ENCODE measurements around the gene RIPOR2. TPM values are rescaled to one million over a fixed set of nuclear protein-coding genes. Genes with fewer than 3 reads are reported as not detected.

Gene RIPOR2
- 0.87 and 5.4 TPM in 2 replicates for total RNA-seq

DNA sequence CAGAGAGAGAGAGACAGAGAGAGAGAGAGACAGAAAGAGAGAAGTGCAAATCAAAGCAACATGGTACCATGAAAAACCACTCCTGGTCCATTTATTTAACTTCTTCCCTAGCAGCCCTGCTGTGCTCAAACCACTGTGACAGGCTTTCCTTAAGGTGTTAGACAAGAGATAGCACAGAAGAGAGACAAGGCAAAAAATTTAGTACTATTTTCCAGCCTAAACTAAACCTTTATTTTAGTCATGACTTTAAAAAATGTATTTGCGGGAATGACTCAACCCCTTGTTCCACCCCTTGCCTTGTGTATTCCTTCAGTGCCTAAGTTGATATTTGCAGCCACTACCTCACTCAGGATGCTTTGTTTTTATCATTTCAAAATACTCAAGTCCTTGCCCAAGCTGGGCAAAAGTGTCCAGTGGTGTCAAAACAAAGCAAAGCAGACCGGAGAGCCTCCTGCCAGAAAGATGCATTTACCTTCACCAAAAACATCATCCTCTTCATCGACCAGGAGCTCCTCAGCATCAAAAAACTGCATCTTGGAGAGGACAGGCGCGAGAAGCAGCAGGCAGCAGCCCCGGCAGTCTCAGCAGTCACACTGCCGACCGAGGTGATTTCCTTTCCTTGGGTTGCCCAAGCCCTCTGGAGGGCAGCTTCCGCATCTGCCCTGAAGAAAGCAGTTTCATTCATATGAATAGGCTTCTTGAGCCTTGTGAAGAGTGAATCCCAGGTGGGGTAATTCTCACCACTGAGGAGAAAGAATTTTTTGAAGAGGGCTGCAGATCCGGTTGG, at the start of gene RIPOR2:
Gene RIPOR2 (minus strand): TSS at position 595 of the 787 bp plus-strand sequence. CDS start 62 bp downstream, at position 533.

GRCh38 chr6:24798740-24799540, 136.8 kb downstream of the RIPOR2 start, which contains the start of gene ARMH2:
TSS of gene ARMH2 (minus strand) at chr6:24798917. CDS start at chr6:24798857, 60 bp downstream.

DNA sequence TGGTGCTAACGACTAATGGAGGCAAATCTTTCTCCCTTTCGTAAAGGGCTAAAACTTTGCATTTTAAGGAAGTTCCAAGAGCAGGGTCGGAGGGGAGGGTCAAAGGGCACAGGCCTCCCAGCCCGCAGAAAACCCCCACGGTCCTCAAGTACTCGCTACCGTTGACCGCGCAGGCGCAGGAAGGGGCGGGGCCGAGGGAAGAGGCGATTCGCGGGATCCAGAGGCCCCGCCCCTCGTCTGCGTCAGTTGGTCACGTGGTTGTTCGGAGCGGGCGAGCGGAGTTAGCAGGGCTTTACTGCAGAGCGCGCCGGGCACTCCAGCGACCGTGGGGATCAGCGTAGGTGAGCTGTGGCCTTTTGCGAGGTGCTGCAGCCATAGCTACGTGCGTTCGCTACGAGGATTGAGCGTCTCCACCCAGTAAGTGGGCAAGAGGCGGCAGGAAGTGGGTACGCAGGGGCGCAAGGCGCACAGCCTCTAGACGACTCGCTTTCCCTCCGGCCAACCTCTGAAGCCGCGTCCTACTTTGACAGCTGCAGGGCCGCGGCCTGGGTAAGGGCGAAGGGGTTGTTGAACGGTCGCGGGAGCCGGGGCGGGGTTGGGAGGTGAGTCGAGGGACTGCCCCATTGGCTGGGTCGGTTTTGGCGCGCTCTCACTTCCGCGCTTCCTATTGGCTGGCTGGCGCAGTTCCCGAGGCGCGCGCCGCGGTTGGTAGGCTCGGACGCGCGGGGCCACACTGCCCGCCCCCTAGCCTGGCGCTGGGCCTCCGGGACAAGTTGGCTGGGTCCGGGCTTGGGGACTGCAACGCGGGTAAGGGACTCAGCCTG, 160.9 kb downstream of the RIPOR2 start, which contains the start of gene GMNN:
Gene GMNN (plus strand): TSS at position 242 of the 824 bp plus-strand sequence. CDS start 2,310 bp downstream, outside the sequence.

Other genes with a start within 250 kb of the RIPOR2 start
- gene C6orf62, start 216.8 kb downstream of the RIPOR2 start, total RNA-seq = 83.3 and 83.8 TPM in 2 replicates
- 16.1 and 29.3 TPM in 2 replicates for gene GMNN, start 161.0 kb downstream of the RIPOR2 start, total RNA-seq
- not detected in 2 replicates for gene ARMH2, start 137.0 kb downstream of the RIPOR2 start, total RNA-seq

Measured in aortic smooth muscle cell (primary cell).